AG04450 (cell line): ENCODE results near the gene DOP1A. TPM values are rescaled to one million over a fixed set of nuclear protein-coding genes. Genes with fewer than 3 reads are reported as not detected.

Experiments
- CTCF ChIA-PET: fragments of 300-600, 350-600 bp; formaldehyde crosslinking; extraction: SDS; loops from one replicate; lab custom pipeline; 2022; ENCODE audit warnings: antibody characterized with exemption, inconsistent platforms; lab: Charles Lee
- POLR2A ChIA-PET: fragments of 350-600 bp; formaldehyde crosslinking; extraction: SDS; loops from one replicate; lab custom pipeline; 2021; ENCODE audit warnings: antibody characterized with exemption, inconsistent platforms; lab: Yijun Ruan, JAX
- DNase-seq: peaks from one replicate; pipeline ENCODE4 v3.0.0-alpha.2; 2011; ENCODE audit warnings: low read depth, low spot score
- H3K27ac ChIP-seq: one replicate; pipeline ENCODE4 v1.5.1; 2012; ENCODE audit warnings: low read depth, low read length, control low read depth
- H3K27me3 ChIP-seq: one replicate; pipeline ENCODE4 v1.6.0; 2012; ENCODE audit warnings: low read length; ENCODE audit not compliant: control insufficient read depth, insufficient read depth
- H3K4me3 ChIP-seq: 2 replicates; pipeline ENCODE4 v1.5.1; 2011; ENCODE audit warnings: mild to moderate bottlenecking, low read depth, low read length, control low read depth
- H3K9me3 ChIP-seq: 2 replicates; pipeline ENCODE4 v1.5.1; 2012; ENCODE audit warnings: low read length; ENCODE audit not compliant: control insufficient read depth, insufficient read depth
- CTCF ChIP-seq: IDR thresholded peaks from 2 replicates; pipeline ENCODE4 v1.5.1; 2011; ENCODE audit warnings: low read depth, low read length, control low read depth, inconsistent platforms
- polyA minus RNA-seq: library from RNA; depleted of rRNA, polyadenylated mRNA; stranded (reverse); fragments of >200 nt; gene quantifications from 2 replicates; pipeline ENCODE4 v1.2.3, GENCODE V29; 2011; rRNA and poly(A)+ RNA removed
- polyA plus RNA-seq: library from polyadenylated mRNA; depleted of rRNA; stranded (reverse); fragments of >200 nt; gene quantifications from 2 replicates; pipeline ENCODE4 v1.2.3, GENCODE V29; 2011; rRNA removed

DOP1A gene, protein sequence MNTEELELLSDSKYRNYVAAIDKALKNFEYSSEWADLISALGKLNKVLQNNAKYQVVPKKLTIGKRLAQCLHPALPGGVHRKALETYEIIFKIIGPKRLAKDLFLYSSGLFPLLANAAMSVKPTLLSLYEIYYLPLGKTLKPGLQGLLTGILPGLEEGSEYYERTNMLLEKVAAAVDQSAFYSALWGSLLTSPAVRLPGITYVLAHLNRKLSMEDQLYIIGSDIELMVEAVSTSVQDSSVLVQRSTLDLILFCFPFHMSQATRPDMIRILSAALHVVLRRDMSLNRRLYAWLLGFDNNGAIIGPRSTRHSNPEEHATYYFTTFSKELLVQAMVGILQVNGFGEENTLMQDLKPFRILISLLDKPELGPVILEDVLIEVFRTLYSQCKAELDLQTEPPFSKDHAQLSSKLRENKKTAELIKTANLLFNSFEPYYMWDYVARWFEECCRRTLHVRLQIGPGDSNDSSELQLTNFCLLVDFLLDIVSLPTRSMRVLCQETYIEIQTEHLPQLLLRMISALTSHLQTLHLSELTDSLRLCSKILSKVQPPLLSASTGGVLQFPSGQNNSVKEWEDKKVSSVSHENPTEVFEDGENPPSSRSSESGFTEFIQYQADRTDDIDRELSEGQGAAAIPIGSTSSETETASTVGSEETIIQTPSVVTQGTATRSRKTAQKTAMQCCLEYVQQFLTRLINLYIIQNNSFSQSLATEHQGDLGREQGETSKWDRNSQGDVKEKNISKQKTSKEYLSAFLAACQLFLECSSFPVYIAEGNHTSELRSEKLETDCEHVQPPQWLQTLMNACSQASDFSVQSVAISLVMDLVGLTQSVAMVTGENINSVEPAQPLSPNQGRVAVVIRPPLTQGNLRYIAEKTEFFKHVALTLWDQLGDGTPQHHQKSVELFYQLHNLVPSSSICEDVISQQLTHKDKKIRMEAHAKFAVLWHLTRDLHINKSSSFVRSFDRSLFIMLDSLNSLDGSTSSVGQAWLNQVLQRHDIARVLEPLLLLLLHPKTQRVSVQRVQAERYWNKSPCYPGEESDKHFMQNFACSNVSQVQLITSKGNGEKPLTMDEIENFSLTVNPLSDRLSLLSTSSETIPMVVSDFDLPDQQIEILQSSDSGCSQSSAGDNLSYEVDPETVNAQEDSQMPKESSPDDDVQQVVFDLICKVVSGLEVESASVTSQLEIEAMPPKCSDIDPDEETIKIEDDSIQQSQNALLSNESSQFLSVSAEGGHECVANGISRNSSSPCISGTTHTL (N-terminal part only)
- polyA plus RNA-seq, result 11.3 and 14.6 TPM in 2 replicates
- polyA minus RNA-seq, result 17.8 and 29.4 TPM in 2 replicates

GRCh38 chr6:83067448-83068439, at the start of gene DOP1A:
TSS of gene DOP1A (plus strand) at chr6:83067671. CDS start at chr6:83096978, 29,307 bp downstream.
- peak; percentile 99 for TF ChIP-seq CTCF
- peak; percentile 81 for DNase-seq
- ChIA-PET POLR2A (interaction anchor here (1.2 to 2.5 kb wide), 3 partner anchors 116 to 445 kb away, joined by 4 to 9 read pairs (median 5); partner anchors contain the start of gene PRSS35), CTCF (interaction anchor here (0.6 to 9.1 kb wide), 92 partner anchors 7 to 898 kb away, joined by 3 to 534 read pairs (median 8); partner anchors contain the start of genes CYB5R4, PGM3, PRSS35 and RWDD2A)
- no peaks in the 10 kb centered on the region for H3K27me3 ChIP-seq
- no peak within 1 kb of the TSS for H3K27ac ChIP-seq
- no peaks in the 10 kb centered on the region for H3K9me3 ChIP-seq
- peak within 1 kb of the TSS; percentile 85 for H3K4me3 ChIP-seq

DNA sequence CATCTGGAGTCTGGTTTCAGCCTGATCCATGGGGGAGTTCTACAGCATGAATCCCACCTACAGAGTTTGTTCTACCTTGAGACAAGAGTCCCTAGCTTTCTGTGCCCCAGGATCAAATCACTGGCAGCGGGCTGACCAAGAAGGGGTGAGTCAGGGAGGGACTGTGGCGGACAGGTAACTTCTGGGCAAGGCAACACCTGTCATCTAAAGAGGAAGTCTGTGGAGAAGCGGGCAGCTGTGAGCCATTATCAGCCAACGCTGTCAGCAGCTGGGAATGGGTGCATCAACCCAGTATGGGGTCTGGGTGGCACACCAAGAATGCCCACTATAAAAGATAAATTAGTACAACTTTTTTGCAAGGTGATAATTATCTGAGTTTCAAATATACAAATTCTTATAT, 47.7 kb upstream of the DOP1A start:
- Histone ChIP-seq H3K27me3 (no peaks in the 10 kb centered on the region), H3K9me3 (no peaks in the 10 kb centered on the region; the same call in 1 of the 2 replicates), H3K4me3 (no peak overlapping the region), H3K27ac (no peak overlapping the region)
- ChIA-PET POLR2A (no interaction called here), CTCF (interaction anchor here (0.6 to 1.8 kb wide), 2 partner anchors 38 to 47 kb away, joined by 3 to 6 read pairs; partner anchors contain the start of gene DOP1A)
- TF ChIP-seq CTCF, result no peak
- DNase-seq, result no peak

- no peaks in the 10 kb centered on the region for H3K27me3 ChIP-seq
- no peak for TF ChIP-seq CTCF
- ChIA-PET CTCF (no interaction called here), POLR2A (no interaction called here)
- peaks cover 11% of the 10 kb centered on the region for H3K9me3 ChIP-seq
- no peak overlapping the region for H3K27ac ChIP-seq
- H3K4me3 ChIP-seq, result no peak overlapping the region
- DNase-seq, result no peak
These were observed 35.8 kb upstream of the DOP1A start for GRCh38 chr6:83031689-83032088.

- CTCF ChIA-PET, result interaction anchor here (0.9 to 1.2 kb wide), 2 partner anchors 27 to 30 kb away, joined by 3 to 7 read pairs; partner anchors contain the start of gene UBE3D
- TF ChIP-seq CTCF, result no peak
- no peak overlapping the region for H3K4me3 ChIP-seq
- no peak for DNase-seq
- no peaks in the 10 kb centered on the region for H3K27me3 ChIP-seq
- H3K27ac ChIP-seq, result no peak overlapping the region
- H3K9me3 ChIP-seq, result no peaks in the 10 kb centered on the region
- POLR2A ChIA-PET, result no interaction called here
These were observed 29.2 kb upstream of the DOP1A start for GRCh38 chr6:83038246-83038645.
